GM19395 (cell line): ENCODE results near the gene TRAK2.

Experiments
- ATAC-seq: cut with Tn5 transposase; IDR thresholded peaks from one replicate; pipeline ENCODE4 v1.9.1; 2021; ENCODE audit warnings: mild to moderate bottlenecking, moderate library complexity; ENCODE audit not compliant: unreplicated experiment

Gene TRAK2

DNA sequence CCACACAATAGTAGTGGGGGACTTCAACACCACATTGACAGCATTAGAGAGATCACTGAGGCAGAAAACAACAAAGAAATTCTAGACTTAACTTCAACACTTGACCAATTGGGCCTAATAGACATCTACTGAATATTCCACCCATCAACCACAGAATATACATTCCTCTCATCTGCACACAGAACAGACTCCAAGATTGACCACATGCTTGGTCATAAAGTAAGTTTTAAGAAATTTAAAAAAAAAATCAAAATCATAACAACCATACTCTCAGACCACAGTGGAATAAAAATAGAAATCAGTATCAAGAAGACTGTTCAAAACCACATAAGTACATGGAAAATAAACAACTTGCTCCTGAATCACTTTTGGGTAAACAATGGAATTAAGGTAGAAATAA lies 85.1 kb downstream of the TRAK2 start:
- ATAC-seq, result no peak

DNA sequence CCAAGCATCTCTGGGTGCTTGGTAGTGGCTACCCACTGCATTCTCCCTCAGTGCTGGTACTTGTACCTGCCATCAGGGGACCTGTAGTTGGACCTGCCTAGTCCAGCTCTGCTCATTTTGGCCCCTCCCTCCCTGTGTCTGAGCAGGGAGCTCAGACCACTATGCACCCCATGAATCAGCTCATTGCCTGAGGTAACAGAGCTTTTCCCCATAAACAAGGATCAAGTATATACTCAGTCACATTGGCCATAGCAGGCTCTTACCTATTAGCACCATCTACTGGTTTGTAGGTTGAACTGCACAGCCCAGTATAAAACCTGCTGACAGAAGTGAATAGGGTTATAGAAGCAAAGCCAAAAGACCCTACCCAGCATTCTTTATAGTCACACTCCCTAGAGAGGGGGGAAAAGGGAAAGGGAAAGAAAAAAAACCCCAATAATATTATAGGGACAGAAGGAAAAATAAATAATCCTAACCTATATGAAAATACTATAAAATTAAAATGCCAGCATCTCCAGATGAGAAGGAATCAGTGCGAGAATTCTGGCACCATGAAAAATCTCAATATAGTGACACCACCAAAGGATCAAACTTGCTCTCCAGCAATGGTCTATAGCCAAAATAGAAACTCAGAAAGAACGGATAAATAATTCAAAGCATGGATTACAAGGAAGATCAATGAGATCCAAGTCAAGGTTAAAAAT lies 87.2 kb downstream of the TRAK2 start:
- ATAC-seq, result peak; percentile 63

DNA sequence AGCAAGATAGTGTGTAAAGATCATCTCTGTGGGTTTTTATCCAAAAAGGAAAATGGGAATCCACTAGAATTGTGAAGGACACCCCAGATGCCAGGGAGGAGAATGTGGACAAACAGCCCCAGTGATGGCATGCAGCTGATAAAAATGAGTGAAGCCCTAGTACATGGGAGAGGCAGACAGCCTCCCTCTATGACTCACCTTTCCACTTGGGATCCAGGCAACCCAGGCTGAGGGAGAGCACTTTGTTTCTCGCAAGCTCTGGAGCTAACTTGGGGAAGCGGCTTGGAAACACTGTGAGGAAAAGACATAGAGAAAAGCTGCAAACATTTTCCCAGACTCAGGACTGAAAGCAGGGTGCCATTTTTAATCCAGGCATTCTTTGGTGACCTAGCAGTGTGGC lies 88.9 kb downstream of the TRAK2 start:
- no peak for ATAC-seq

DNA sequence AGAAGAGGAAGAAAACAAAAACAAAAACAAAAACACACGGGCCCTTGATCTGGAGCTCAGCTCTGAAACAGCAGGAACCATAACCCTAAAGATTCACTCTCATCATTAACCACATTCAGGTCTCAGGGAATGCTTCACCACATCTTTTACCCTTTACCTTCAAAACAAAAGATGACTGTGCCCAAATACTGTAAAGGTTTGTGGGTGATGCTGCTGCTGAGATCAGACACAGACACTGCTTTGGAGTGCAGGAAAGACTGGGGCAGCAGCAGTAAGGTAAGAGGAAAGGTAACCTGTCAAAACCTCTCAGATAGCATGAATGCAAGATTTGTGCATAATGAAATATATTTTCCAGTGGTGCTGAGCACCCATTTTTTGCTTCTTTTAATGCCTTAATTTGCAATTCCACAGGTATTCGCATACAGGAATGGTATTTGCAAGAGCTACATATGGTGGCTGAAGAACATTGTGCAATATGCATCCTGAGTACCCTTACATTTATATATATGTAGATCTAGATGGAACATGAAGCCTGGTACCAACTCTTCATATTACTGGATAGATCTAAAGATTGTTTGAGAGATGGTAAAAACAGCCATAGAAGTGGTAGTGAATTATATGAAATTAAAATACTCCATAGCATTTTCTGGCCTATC lies 90.1 kb downstream of the TRAK2 start:
- ATAC-seq, result no peak

DNA sequence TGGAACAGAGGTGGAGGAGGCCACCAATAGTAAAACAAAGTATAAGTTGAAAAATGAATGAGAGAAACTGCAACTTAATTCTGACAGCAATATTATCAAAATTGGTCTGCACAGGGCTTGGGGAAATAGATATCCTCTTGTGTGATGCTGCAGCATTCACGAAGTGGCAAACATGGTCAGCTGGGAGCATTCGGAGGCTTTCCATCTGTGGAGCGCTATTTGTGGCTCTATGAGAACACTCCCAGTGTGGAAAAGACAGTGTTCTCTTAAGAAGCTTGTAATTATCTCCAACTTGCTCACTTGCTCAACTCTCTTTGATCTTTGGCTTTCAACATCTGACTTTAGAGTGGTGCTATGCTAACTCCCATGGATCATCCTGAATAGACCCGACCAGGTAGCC lies 91.0 kb downstream of the TRAK2 start:
- no peak for ATAC-seq

DNA sequence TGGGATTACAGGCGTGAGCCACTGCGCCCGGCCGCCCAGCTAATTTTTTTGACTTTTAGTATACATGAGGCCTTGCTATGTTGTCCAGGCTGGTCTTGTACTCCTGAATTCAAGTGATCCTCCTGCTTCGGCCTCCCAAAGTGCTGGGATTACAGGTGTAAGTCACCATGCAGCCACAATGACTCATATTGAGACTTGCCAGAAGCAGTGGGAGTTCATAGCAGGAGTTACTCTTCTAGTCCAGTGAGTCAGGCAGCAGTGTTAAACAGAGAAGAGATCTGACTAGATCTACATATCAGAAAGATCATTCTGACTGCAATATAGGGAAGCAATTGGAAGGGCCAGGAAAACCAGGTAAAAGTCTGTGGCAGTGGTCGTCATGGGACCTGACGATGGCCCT lies 92.6 kb downstream of the TRAK2 start:
- ATAC-seq, result no peak

- no peak for ATAC-seq
Measured at GRCh38 chr2:201357221-201357620, 94.0 kb downstream of the TRAK2 start, which contains the start of gene FLACC1. Gene FLACC1 (minus strand): TSS chr2:201357345. CDS start chr2:201351404, 5,941 bp downstream.

DNA sequence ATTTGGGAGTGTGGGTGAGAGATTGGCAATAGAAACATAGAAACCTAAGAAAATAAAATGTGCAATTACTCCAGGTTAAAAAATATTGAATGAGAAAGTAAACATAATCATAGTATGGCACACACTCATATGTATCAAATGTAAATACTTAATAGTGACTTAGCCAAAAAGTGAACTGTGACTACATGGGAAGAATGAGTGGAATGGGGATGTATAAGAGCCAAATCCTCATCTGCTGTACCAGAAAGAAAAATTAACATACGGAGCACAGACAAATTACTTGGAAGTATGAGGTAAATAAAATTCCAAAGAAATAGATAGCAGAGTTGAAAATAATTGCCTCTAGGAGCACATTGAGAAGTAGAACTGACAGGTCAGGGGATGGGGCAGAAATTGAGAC lies 98.1 kb downstream of the TRAK2 start:
- no peak for ATAC-seq

GRCh38 chr2:201350879-201351278 lies 100.4 kb downstream of the TRAK2 start:
- no peak for ATAC-seq

GRCh38 chr2:201349601-201350000 lies 101.7 kb downstream of the TRAK2 start:
- no peak for ATAC-seq

DNA sequence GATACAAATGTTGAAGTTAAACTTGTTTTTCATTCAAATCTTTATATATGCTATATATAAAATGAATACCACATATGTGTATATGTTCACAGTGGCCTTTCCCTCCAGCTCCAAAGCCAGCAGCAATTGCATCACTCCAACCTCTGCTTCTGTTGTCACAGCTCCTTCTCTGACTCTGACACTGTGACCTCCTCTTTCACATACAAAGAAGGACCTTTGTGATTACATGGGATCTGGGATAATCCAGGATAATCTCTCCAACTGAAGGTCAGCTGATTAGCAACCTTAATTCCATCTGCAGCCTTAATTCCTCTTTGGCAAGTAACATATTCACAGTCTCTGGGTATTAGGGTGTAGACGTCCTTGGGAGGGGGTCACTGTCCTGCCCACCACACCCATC lies 102.5 kb downstream of the TRAK2 start:
- no peak for ATAC-seq

DNA sequence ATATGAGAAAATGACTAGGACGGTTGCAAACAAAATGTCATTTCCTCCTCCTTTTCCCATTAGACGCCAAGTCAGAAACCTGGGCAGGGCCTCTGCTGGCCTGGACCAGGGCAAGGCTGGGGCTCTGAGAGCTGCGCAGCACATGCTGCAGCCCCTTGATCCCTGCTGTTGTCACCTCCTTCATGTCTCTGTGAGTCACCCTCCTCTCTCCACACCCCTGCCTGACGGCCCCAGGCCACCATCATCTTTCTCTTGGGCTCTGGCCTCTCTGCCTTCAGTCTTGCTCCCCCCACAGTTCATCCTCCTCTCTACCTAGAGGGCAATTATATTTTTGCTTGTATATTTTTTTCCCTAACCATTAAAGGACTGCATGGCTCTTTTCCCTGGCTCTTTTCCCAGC lies 104.1 kb downstream of the TRAK2 start:
- no peak for ATAC-seq

DNA sequence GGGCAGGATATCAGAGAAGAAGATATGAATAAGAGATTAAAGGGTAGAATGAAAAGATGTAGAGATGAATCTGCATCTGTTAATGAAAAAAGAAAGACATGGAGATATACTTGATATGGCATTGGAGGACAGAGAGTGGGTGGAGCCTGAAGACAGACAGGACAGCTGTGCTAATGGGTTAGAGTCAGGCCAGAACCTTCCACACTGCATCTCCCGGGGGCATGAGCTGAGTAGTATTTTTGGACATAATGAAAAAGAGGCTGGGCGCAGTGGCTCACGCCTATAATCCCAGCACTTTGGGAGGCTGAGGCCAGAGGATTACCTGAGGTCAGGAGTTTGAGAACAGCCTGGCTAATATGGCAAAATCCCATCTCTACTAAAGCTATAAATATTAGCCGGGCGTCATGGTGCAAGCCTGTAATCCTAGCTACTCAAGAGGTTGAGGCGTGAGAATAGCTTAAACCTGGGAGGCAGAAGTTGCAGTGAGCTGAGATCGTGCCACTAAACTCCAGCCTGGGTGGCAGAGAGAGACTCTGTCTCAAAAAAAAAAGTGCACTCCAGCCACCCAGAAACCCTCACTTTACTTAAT lies 105.5 kb downstream of the TRAK2 start:
- no peak for ATAC-seq

- peak; percentile 93 for ATAC-seq
Measured at GRCh38 chr2:201344663-201345366, 106.4 kb downstream of the TRAK2 start.

DNA sequence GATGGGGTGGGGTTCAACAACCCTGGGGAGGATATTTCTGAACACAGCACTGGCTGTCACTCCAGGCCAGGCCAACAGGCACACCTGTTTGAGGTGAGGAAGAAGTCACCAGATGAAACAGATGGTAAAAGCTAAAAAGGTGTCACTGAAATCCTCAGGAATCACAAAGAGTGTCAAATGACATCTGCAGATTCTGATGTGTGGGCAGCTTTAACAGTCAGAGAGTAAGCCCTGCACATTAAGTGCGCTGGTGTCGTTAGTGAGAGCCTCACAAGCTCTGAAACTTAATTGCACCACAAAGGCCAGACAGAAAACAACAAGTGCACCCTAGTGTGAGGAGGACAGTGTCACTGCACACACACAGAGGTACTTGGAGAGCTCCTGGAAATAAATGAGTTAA lies 107.7 kb downstream of the TRAK2 start:
- no peak for ATAC-seq

- ATAC-seq, result no peak
Measured at GRCh38 chr2:201342923-201343322, 108.3 kb downstream of the TRAK2 start.

GRCh38 chr2:201329409-201329808 lies 121.8 kb downstream of the TRAK2 start:
- no peak for ATAC-seq

- no peak for ATAC-seq
Measured at GRCh38 chr2:201327678-201328077, 123.6 kb downstream of the TRAK2 start.
